HAP-1 (cell line): ENCODE results near the gene MLH3.

Source experiments
- DNase-seq, 2 experiments: peaks; one replicate each; pipeline ENCODE4 v3.0.0-alpha.2; 2016 to 2020; ENCODE audit warnings: low spot score in 2 of 2
- H3K27me3 ChIP-seq: fragments of 250-450 bp; sonication (Bioruptor Pico); 2 replicates; pipeline ENCODE4 v1.5.1; 2020; ENCODE audit warnings: low read depth, mild to moderate bottlenecking, moderate library complexity
- H3K36me3 ChIP-seq: fragments of 250-450 bp; sonication (Bioruptor Pico); replicated peaks from 2 replicates; pipeline ENCODE4 v1.5.1; 2020; ENCODE audit warnings: mild to moderate bottlenecking
- H3K4me1 ChIP-seq: fragments of 250-450 bp; sonication (Bioruptor Pico); 2 replicates; pipeline ENCODE4 v1.5.1; 2020; ENCODE audit warnings: mild to moderate bottlenecking
- H3K4me3 ChIP-seq: fragments of 250-450 bp; sonication (Bioruptor Pico); 2 replicates; pipeline ENCODE4 v1.5.1; 2020; ENCODE audit warnings: mild to moderate bottlenecking, moderate library complexity
- H3K9me3 ChIP-seq: fragments of 250-450 bp; sonication (Bioruptor Pico); 2 replicates; pipeline ENCODE4 v1.5.1; 2020; ENCODE audit warnings: mild to moderate bottlenecking, moderate library complexity
- in situ Hi-C: fragments of 300-500 bp; cut with MboI; formaldehyde crosslinking; loops from 3 replicates; pipeline ENCODE4 v1.14.3; 2020; ENCODE audit warnings: low sequenced_read_pairs, inconsistent platforms, mixed read lengths

MLH3 gene

DNA sequence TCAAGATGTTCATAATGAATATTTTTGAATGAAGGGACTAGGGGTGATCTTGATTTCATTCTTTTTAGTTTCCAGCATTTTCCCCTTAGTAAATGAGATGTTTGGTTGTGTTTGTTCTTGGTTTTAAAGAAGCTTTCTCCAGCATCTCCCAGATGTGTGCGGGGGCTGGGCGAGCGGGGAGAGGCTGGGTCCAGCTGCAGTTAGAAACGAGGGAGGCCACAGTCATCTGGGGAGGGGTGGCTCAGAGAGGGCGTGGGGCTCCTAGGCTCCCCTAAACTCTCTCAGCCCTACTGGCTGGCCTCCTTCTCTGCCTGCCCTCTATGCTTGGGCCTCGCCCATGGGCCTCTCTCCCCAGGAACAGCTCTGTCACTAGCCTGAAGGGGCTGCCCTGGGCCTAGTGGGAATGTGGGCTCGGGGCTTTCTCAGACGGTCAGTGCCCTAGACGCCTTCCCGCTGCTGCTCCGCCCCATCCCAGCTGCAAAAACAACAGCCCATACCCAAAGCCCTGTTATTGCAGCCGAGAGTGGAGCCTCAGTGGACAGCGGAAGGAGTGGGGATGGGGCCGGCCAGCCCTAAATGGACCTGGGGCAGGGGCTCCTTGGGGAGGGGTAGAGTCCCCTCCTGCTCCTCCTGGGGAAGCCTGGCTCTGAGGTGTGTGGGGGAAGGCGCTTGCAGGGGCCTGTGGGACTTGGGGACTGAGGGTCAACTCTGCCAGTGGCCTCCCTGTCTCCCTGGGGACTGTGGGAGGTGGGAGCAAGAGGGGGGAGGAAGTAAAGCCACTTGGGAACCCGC is 66.8 kb downstream of the MLH3 start:
- Histone ChIP-seq H3K4me3 (no peak overlapping the region), H3K36me3 (no peaks in the 10 kb centered on the region), H3K9me3 (no peaks in the 10 kb centered on the region), H3K27me3 (no peaks in the 10 kb centered on the region), H3K4me1 (no peaks in the 10 kb centered on the region)
- in situ Hi-C loops: no loop called here
- no peak for DNase-seq

DNA sequence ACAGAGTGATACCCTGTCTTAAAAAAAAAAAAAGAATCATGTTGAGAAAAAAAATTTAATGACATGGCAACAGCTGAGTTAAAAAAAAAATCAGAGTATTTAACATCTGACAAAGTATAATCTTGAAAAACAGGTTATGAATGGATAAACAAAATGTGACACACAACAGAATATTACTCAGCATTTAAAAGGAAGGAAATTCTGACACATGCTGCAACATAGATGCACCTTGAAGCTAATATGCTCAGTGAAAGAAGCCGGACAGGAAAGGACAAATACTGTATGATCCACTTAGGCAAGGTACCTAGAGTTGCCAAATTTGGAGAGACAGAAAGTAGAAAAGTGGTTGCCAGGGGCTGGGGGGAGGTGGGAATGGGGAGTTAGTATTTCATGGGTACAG is 67.9 kb downstream of the MLH3 start:
- in situ Hi-C loops: no loop called here
- H3K36me3 ChIP-seq: no peaks in the 10 kb centered on the region
- DNase-seq: no peak

DNA sequence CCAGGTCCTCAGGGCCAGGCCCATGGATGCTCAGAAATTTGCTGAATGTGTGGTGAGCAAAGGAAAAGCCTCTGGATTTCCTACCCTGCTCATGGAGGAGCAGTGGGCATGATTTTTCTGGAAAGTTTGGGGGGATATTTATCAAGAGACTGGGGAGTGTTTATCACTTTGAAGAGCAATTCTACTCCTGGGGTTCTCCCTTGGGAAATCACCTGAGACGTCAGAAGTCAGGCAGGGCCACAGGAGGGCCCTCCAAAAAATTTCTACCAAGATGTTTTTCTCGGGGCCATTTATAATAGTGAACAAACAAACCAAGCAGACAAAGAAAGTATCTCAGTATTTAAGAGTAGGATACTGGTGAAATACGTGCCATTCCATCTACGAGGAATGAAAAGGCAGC is 68.6 kb downstream of the MLH3 start:
- no peak overlapping the region for H3K4me3 ChIP-seq
- no peak for DNase-seq
- in situ Hi-C loops: no loop called here
- no peaks in the 10 kb centered on the region for H3K36me3 ChIP-seq
- H3K4me1 ChIP-seq: no peaks in the 10 kb centered on the region
- no peaks in the 10 kb centered on the region for H3K9me3 ChIP-seq
- no peaks in the 10 kb centered on the region for H3K27me3 ChIP-seq

More for the DNA sequence above, 67.9 kb downstream of the MLH3 start:
- H3K4me3 ChIP-seq: no peak overlapping the region
- H3K4me1 ChIP-seq: no peaks in the 10 kb centered on the region
- no peaks in the 10 kb centered on the region for H3K9me3 ChIP-seq
- H3K27me3 ChIP-seq: no peaks in the 10 kb centered on the region

DNA sequence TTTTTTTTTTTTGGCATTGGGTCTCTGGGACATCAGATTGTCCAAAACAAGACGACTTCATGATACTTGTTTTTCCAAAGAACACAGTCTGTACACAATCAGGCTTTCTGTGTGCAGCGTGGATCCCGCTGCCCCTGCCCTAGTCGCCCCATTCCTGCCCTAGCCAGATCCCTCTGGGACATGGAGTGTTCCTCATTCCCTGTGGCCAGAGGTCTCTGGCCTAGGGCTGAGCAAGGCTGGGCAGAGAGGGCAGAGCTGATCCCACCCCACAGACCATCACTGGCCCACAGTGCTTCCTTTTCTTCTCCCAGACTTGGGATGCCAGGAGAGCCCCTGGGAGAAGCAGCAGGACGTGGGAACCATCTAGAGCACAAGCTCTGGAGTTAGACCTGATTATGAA is 69.4 kb downstream of the MLH3 start:
- no peaks in the 10 kb centered on the region for H3K36me3 ChIP-seq
- DNase-seq: no peak
- H3K27me3 ChIP-seq: no peaks in the 10 kb centered on the region
- in situ Hi-C loops: no loop called here
- H3K4me3 ChIP-seq: no peak overlapping the region
- H3K4me1 ChIP-seq: no peaks in the 10 kb centered on the region
- no peaks in the 10 kb centered on the region for H3K9me3 ChIP-seq

DNA sequence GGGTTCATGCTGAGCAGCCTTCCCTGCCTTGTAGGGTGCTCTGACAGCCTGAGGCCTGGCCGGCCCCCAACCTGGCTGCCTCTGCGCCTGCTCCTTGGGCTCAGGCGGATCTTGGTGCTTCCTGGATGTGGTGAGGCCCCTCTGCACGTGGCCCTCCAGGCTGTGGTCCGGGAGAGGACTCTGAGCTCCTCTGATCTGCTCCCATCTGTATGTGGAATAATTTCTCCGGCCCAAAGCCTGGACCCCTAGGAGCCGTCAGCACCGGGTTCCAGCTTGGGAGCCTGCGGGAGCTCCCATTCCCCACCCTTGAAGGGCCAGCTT is 69.8 kb downstream of the MLH3 start:
- H3K4me1 ChIP-seq: no peaks in the 10 kb centered on the region
- H3K9me3 ChIP-seq: no peaks in the 10 kb centered on the region
- H3K27me3 ChIP-seq: no peaks in the 10 kb centered on the region
- no peak for DNase-seq
- in situ Hi-C loops: no loop called here
- H3K4me3 ChIP-seq: no peak overlapping the region
- H3K36me3 ChIP-seq: no peaks in the 10 kb centered on the region

DNA sequence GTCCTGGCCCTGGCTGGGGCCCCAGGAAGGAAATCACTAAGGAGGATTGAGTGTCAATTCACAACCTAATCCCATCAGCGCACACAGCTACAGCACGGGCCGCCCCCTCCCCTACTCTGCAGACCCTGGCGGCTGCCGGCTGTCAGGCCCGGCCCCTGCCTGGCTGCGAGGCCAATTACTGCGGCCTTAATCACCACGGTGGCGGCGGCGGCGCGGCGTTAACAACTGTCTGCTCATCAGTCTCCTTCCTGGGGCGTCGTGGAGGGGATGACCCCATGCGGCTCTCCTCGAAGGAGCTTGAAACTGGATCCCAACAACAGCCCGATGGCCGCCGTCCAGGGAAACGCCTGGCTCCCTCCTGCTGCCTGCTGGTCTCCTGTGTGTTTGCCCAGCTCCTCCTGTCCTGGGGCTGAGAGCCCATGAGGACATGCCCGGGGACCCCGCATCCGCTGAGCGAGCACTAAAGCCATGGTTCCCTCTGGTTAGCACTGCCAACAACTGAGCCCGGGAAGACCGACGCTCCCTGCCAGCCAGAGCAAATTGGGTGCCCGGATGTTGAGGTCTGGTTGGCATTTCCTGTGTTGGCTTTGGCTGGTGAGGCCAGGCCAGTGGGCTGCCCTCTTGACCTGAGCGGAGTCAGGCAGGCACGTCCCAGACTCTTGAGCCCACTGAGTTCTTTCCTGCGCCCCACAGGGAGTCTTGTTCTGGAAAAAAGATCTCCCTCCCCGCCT is 70.4 kb downstream of the MLH3 start:
- H3K9me3 ChIP-seq: no peaks in the 10 kb centered on the region
- in situ Hi-C loops: no loop called here
- no peaks in the 10 kb centered on the region for H3K36me3 ChIP-seq
- DNase-seq: no peak
- no peaks in the 10 kb centered on the region for H3K4me1 ChIP-seq
- no peaks in the 10 kb centered on the region for H3K27me3 ChIP-seq
- H3K4me3 ChIP-seq: no peak overlapping the region

DNA sequence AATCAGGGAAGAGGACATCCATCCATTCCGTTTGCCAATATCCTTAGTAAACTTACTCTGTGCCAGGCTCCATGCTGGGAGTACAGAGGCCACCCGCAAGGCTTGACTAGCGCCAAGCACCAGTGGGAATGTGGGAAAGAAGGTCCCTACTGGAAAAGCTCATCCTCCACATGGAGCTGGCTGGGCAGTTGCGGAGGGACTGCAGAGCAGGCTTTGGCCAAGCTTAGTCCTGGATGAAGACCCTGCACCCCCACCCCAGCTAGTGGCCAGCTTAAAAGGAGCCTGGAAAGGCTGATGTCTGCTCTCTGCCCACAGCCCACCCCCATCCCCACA is 70.9 kb downstream of the MLH3 start:
- Histone ChIP-seq H3K4me3 (no peak overlapping the region), H3K9me3 (no peaks in the 10 kb centered on the region), H3K27me3 (no peaks in the 10 kb centered on the region), H3K4me1 (no peaks in the 10 kb centered on the region), H3K36me3 (no peaks in the 10 kb centered on the region)
- DNase-seq: no peak
- in situ Hi-C loops: no loop called here

DNA sequence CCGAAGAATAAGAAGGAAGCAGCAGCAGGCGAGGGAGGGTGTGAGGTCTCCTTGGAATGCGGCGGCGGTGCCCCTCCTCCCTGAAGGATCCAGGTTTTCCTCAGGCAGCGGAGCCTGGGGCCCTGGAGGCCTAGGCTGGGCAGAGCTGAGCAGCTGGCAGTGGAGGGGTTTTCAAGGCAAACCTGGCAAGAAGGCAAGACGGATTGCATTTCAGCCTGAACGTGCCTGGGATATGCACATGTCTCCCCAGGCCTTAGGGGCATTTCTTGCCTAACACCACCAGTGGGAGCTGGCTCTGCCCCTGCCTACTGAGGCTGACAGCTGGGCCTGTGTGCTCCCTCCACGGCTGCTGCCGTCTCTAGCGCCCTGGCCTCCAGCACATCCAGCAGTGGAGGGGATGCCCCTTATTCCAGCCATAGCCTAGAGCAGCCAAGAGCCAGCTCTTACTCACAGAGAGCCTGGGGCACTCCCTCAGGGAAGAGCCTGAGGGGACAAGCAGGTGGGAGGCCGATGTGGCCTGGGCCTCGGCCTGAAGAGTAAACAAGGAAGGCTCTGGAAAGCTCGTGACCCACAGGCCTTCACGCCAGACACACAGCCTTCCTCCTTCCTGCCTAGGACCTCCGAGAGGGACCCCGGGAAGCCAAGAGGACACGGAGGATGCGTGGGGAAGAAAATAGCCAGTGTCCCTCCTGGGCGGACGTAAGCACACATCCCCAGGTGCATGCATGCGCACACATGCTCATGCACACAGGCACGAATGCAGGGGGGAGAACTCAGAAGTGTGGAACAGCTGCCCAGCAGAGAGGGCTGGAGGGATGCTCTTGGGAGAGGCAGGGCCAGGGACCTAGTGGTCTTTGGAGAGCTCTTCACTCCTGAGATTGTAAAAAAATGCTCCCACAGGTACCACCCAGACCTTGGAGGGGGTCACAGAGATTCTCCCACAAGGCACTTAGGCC is 71.5 kb downstream of the MLH3 start:
- no peaks in the 10 kb centered on the region for H3K9me3 ChIP-seq
- no peaks in the 10 kb centered on the region for H3K4me1 ChIP-seq
- H3K27me3 ChIP-seq: no peaks in the 10 kb centered on the region
- no peaks in the 10 kb centered on the region for H3K36me3 ChIP-seq
- no peak overlapping the region for H3K4me3 ChIP-seq
- in situ Hi-C loops: no loop called here
- no peak for DNase-seq

DNA sequence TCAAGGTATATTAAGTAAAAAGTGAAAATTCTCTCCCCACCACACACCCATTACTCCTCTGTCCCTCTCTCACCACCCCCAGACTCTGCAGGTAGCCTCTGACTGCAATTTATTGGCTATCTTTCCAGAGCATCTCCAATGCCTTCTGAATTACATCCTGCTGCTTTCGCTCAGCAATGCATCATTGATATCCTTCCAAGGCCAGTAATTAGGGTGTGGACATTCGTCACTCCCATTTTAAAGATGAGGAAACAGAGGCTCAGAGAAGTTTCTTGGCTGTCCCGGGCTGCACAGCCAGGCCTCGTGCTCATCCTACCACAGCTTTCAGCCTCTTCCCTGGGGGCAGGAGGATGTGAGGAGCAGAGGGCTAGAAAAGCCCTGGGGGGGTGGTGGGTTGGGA is 72.2 kb downstream of the MLH3 start:
- H3K4me1 ChIP-seq: no peaks in the 10 kb centered on the region
- in situ Hi-C loops: no loop called here
- DNase-seq: no peak

DNA sequence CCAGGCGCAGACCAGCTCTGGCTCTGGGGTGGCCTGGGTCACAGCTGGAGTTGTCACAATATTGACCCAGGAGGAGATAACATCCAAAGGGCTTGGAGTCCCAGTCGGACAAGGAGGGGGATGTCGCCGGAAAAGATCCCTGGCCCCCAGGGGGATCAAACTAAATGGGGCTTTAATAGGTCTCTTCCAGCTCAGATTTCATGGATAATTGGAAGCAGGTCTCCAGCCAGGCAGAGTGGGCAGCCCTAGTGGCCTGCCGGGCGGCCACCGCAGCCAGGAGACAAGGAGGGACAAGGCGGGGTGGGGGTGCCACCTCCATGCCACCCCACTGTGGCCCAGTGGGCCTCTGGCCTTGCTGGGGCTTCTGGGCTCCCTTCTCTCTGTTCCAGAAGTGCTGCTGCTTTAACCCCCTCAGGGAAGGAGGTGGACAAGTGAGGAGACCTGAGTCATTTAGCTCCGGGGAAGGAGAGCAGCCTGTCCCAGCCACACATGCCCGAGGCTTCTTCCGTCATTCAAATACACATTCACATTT is 72.8 kb downstream of the MLH3 start:
- no peak for DNase-seq
- Histone ChIP-seq H3K36me3 (no peaks in the 10 kb centered on the region), H3K9me3 (no peaks in the 10 kb centered on the region), H3K4me3 (no peak overlapping the region), H3K27me3 (no peaks in the 10 kb centered on the region), H3K4me1 (no peaks in the 10 kb centered on the region)
- in situ Hi-C loops: no loop called here

More for the DNA sequence above, 72.2 kb downstream of the MLH3 start:
- Histone ChIP-seq H3K36me3 (no peaks in the 10 kb centered on the region), H3K27me3 (no peaks in the 10 kb centered on the region), H3K9me3 (no peaks in the 10 kb centered on the region), H3K4me3 (no peak overlapping the region)

DNA sequence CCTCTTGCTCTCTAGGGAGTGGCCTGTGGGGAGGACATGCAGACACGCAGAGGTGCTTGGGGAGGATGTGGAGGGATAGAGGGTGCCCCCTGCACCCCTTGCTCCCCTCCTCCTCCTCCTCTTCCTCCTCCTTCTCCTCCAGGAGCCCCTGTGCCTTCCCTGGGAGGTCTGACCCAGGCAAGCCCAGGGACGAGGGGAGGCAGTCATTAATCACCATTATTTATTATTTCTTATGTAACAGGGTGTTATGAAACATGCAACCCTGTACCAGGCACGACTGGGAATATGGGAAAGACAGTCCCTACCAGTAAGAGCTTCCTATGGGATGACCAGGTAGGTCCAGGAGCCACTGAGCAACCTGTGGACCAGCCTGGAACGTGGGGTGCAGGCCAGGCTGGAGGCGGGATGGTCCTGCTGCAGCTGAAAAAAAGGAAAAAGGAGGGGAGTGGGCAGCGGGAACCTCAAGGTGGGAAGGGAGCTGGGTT is 73.3 kb downstream of the MLH3 start:
- Histone ChIP-seq H3K27me3 (no peaks in the 10 kb centered on the region), H3K36me3 (no peaks in the 10 kb centered on the region), H3K4me1 (no peaks in the 10 kb centered on the region), H3K9me3 (no peaks in the 10 kb centered on the region), H3K4me3 (no peak overlapping the region)
- no peak for DNase-seq
- in situ Hi-C loops: no loop called here

DNA sequence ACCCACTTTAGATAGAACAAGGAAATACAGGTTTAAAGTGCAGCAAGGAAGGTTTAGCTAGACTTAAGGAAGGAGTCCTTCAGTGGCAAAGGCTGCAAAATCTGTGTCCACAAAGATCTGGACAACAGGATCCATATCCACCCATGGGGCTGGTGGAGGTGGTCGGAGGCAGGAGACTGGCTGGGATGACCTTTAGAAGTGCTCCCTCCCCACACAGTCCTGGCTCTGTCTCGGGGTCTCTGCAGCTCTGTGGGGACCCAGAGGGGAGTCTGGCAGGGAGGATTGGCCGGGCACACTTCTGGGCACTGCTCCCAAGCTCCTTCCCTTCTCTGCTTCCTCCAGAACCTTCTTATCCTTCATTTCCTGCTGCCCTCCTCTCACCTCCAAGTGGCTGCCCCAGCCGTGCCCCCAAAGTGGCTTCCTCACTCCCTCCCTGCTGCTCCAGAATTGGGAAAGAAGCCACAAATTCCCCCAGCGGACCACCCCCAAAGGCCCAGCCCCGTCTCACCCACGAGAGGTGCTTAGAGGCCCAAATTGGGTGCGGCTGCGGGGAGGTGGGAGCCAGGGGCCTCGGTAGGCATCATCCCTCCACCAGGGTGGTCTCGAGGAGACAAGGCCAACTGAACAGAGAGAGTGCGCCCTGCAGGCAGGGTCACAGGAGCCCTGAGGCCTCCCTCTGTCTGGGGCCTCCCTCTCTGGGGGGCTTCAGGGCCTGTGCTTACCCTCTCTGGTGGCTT is 73.9 kb downstream of the MLH3 start:
- H3K36me3 ChIP-seq: no peaks in the 10 kb centered on the region
- no peaks in the 10 kb centered on the region for H3K27me3 ChIP-seq
- no peaks in the 10 kb centered on the region for H3K9me3 ChIP-seq
- in situ Hi-C loops: no loop called here
- no peaks in the 10 kb centered on the region for H3K4me1 ChIP-seq
- H3K4me3 ChIP-seq: no peak overlapping the region
- DNase-seq: no peak
